SK-N-SH (cell line): ENCODE results near the gene CCDC148. TPM values are rescaled to one million over a fixed set of nuclear protein-coding genes. Genes with fewer than 3 reads are reported as not detected.

ENCODE experiments used
- CTCF ChIA-PET: fragments of 300-600, 350-600 bp; formaldehyde crosslinking; extraction: SDS; loops from one replicate; lab custom pipeline; 2021; lab: Yijun Ruan, JAX
- POLR2A ChIA-PET: fragments of 350-600 bp; sonication (Branson Sonifier 250); formaldehyde crosslinking; extraction: SDS; loops from one replicate; lab custom pipeline; 2020; ENCODE audit warnings: antibody characterized with exemption, inconsistent platforms; lab: Yijun Ruan, JAX
- DNase-seq: peaks from one replicate; pipeline ENCODE4 v3.0.0; 2012
- H2AFZ ChIP-seq: fragments of 200-600 bp; sonication (generic); 2 replicates; pipeline ENCODE4 v1.8.1; 2016; ENCODE audit warnings: antibody characterized with exemption, mild to moderate bottlenecking, low read depth
- H3F3A ChIP-seq: fragments of 200-600 bp; sonication (generic); replicated peaks from 2 replicates; pipeline ENCODE3; 2016; ENCODE audit warnings: antibody characterized with exemption, mild to moderate bottlenecking; ENCODE audit not compliant: insufficient read depth
- H3K27ac ChIP-seq, 2 experiments: fragments of 200-500 bp in 1 of 2; fragments of 200-600 bp in 1 of 2; sonication (Bioruptor generic) in 1 of 2; sonication (generic), shearing (Covaris generic) in 1 of 2; 2 replicates each; pipeline versions ENCODE4 v1.5.1 to v1.6.1; 2014 to 2016; ENCODE audit warnings: low read depth in 2 of 2, inconsistent platforms in 1 of 2, low read length in 1 of 2, mild to moderate bottlenecking in 1 of 2, mixed read lengths in 1 of 2
- H3K27me3 ChIP-seq: fragments of 200-600 bp; sonication (generic), shearing (Covaris generic); 2 replicates; pipeline ENCODE4 v1.6.1; 2016; ENCODE audit warnings: mixed run types; ENCODE audit not compliant: insufficient read depth
- H3K36me3 ChIP-seq, 2 experiments: fragments of 200-500 bp in 1 of 2; fragments of 200-600 bp in 1 of 2; sonication (Bioruptor generic) in 1 of 2; sonication (generic) in 1 of 2; replicated peaks in 1 of 2; 2 replicates each; pipeline versions ENCODE3 to v1.5.1; 2014 to 2016; ENCODE audit warnings: low read length in 1 of 2, mild to moderate bottlenecking in 1 of 2; ENCODE audit not compliant: insufficient read depth in 2 of 2, control insufficient read depth in 1 of 2
- H3K4me1 ChIP-seq, 2 experiments: fragments of 200-500 bp in 1 of 2; fragments of 200-600 bp in 1 of 2; sonication (Bioruptor generic) in 1 of 2; sonication (generic), shearing (Covaris generic) in 1 of 2; 2 replicates each; pipeline versions ENCODE4 v1.5.1 to v1.6.1; 2014 to 2016; ENCODE audit warnings: low read depth in 1 of 2, low read length in 1 of 2, mixed run types in 1 of 2; ENCODE audit not compliant: insufficient read depth in 2 of 2, control insufficient read depth in 1 of 2
- H3K4me2 ChIP-seq: fragments of 200-600 bp; sonication (generic), shearing (Covaris generic); 2 replicates; pipeline ENCODE4 v1.6.1; 2017; ENCODE audit warnings: mixed run types
- H3K4me3 ChIP-seq, 2 experiments: fragments of 200-500 bp in 1 of 2; fragments of 200-600 bp in 1 of 2; sonication (Bioruptor generic) in 1 of 2; sonication (generic), shearing (Covaris generic) in 1 of 2; 2 replicates each; pipeline versions ENCODE4 v1.5.1 to v1.8.1; 2014 to 2016; ENCODE audit warnings: low read depth in 2 of 2, inconsistent platforms in 1 of 2, low read length in 1 of 2, mild to moderate bottlenecking in 1 of 2, mixed read lengths in 1 of 2, moderate library complexity in 1 of 2
- H3K79me2 ChIP-seq: fragments of 200-600 bp; sonication (generic); 2 replicates; pipeline ENCODE4 v1.8.1; 2017; ENCODE audit warnings: mild to moderate bottlenecking; ENCODE audit not compliant: insufficient read depth
- H3K9ac ChIP-seq: fragments of 200-600 bp; sonication (generic); 2 replicates; pipeline ENCODE4 v1.6.1; 2017; ENCODE audit warnings: mixed run types
- H3K9me2 ChIP-seq: fragments of 200-600 bp; sonication (generic); 2 replicates; pipeline ENCODE4 v1.6.1; 2017; ENCODE audit warnings: mixed run types
- H3K9me3 ChIP-seq: fragments of 200-600 bp; sonication (generic); 2 replicates; pipeline ENCODE4 v1.6.1; 2017; ENCODE audit warnings: mixed run types, mild to moderate bottlenecking, moderate library complexity
- H4K20me1 ChIP-seq: fragments of 200-600 bp; sonication (generic); 2 replicates; pipeline ENCODE4 v1.6.1; 2017; ENCODE audit warnings: mild to moderate bottlenecking, mixed run types; ENCODE audit not compliant: insufficient read depth
- CHD2 ChIP-seq: fragments of 150-350 bp; IDR thresholded peaks from 2 replicates; pipeline ENCODE4 v1.6.1; 2018; ENCODE audit warnings: low read length; ENCODE audit not compliant: partially characterized antibody
- CTCF ChIP-seq: fragments of 200-600 bp; sonication (generic); IDR thresholded peaks from 2 replicates; pipeline ENCODE4 v1.6.1; 2017; ENCODE audit warnings: antibody characterized with exemption, mild to moderate bottlenecking, moderate library complexity
- ELF1 ChIP-seq: IDR thresholded peaks from 2 replicates; pipeline ENCODE4 v1.4.0; 2012
- EP300 ChIP-seq, 2 experiments: IDR thresholded peaks; 2 replicates each; pipeline versions ENCODE4 v1.4.0 to v1.6.1; 2012; ENCODE audit warnings: borderline replicate concordance in 1 of 2, low read depth in 1 of 2, low read length in 1 of 2
- EZH2phosphoT487 ChIP-seq: fragments of 200-600 bp; sonication (generic); IDR thresholded peaks from 2 replicates; pipeline ENCODE4 v1.6.1; 2017; ENCODE audit warnings: low read depth, mixed run types, mild to moderate bottlenecking, antibody characterized with exemption, moderate library complexity, borderline replicate concordance
- FOSL2 ChIP-seq: IDR thresholded peaks from 2 replicates; pipeline ENCODE4 v1.4.0; 2012; ENCODE audit warnings: low read depth, mild to moderate bottlenecking, moderate library complexity, borderline replicate concordance
- FOXJ3 ChIP-seq: sonication (generic); formaldehyde crosslinking; IDR thresholded peaks from 2 replicates; pipeline ENCODE4 v1.5.1; 2020; ENCODE audit warnings: mild to moderate bottlenecking, missing genetic modification reagents
- JUND ChIP-seq: IDR thresholded peaks from 2 replicates; pipeline ENCODE4 v1.4.0; 2012
- MEF2A ChIP-seq: IDR thresholded peaks from 2 replicates; pipeline ENCODE4 v1.4.0; 2012; ENCODE audit warnings: low read depth, borderline replicate concordance
- NFIC ChIP-seq: IDR thresholded peaks from 2 replicates; pipeline ENCODE4 v1.4.0; 2012; ENCODE audit warnings: borderline replicate concordance
- NRF1 ChIP-seq: IDR thresholded peaks from 2 replicates; pipeline ENCODE4 v1.6.1; 2012; ENCODE audit warnings: low read depth, mild to moderate bottlenecking, low read length
- PBX3 ChIP-seq: IDR thresholded peaks from 2 replicates; pipeline ENCODE4; 2012
- RAD21 ChIP-seq: IDR thresholded peaks from 2 replicates; pipeline ENCODE4 v1.6.1; 2012; ENCODE audit warnings: mild to moderate bottlenecking, low read length
- RCOR1 ChIP-seq: fragments of 150-350 bp; IDR thresholded peaks from 2 replicates; pipeline ENCODE4 v1.6.1; 2017; ENCODE audit warnings: antibody characterized with exemption, low read length
- TAF1 ChIP-seq: IDR thresholded peaks from 2 replicates; pipeline ENCODE4 v1.6.1; 2012; ENCODE audit warnings: low read depth, mild to moderate bottlenecking, low read length, moderate library complexity, borderline replicate concordance
- TCF12 ChIP-seq: IDR thresholded peaks from 2 replicates; pipeline ENCODE4 v1.4.0; 2012
- WGBS: methylation state at CpG from one replicate; pipeline ENCODE4 v1.1.6; 2017; ENCODE audit warnings: low lambda C conversion rate; 5-methylcytosine and 5-hydroxymethylcytosine counted together
- polyA plus RNA-seq, 3 experiments: library from polyadenylated mRNA; depleted of rRNA; stranded (reverse); fragments of >200 nt; gene quantifications; 2 replicates each; pipeline ENCODE4 v1.2.3, GENCODE V29; 2012

CCDC148 gene
- polyA plus RNA-seq, 1 of the 3 experiments (the other 2 are of a cell fraction): 0.18 TPM

GRCh38 chr2:158467248-158467647 lies 10.7 kb upstream of the CCDC148 start:
- CTCF ChIA-PET: interaction anchor here (1.0 to 2.0 kb wide), 3 partner anchors 10 to 287 kb away, joined by 3 to 6 read pairs (median 3); partner anchors contain the start of gene PKP4
- peaks cover 61% of the 10 kb centered on the region for H3K79me2 ChIP-seq
- no peak overlapping the region for H3K4me3 ChIP-seq

More at GRCh38 chr2:158467248-158467647, 10.7 kb upstream of the CCDC148 start:
- H3F3A ChIP-seq: no peaks in the 10 kb centered on the region
- TF ChIP-seq FOXJ3 (CRISPR knock-in tag) (no peak), TCF12 (no peak), FOSL2 (no peak), RCOR1 (no peak), CHD2 (no peak), CTCF (no peak), NRF1 (no peak), NFIC (no peak), EZH2phosphoT487 (no peak), EP300 (IDR thresholded peaks at IDR 0.05; ENCODE audit: borderline replicate concordance in 1 of 2, low read depth in 1 of 2, low read length in 1 of 2) (no peak), RAD21 (no peak), ELF1 (no peak), MEF2A (no peak), JUND (no peak), PBX3 (no peak), TAF1 (no peak)
- TF ChIP-seq, all 33 proteins: peak for 0
- POLR2A ChIA-PET: no interaction called here
- Histone ChIP-seq H3K9ac (no peak overlapping the region), H3K27me3 (no peaks in the 10 kb centered on the region), H3K9me2 (no peaks in the 10 kb centered on the region), H4K20me1 (no peaks in the 10 kb centered on the region), H3K27ac (no peak overlapping the region), H3K9me3 (no peaks in the 10 kb centered on the region), H2AFZ (no peak overlapping the region), H3K4me2 (no peak overlapping the region), H3K4me1 (peaks cover 0 to 3% of the 10 kb centered on the region in 2 experiments; a peak in 1 of 4 replicates), H3K36me3 (peaks cover 0 to 4% of the 10 kb centered on the region in 2 experiments)
- no peak for DNase-seq
- 96% methylated on average over 4 of the region's 4 CpGs for WGBS
